Head of caudate nucleus (tissue), 42 donors: ENCODE data around the gene RCAN2.

ENCODE experiments used
- DNase-seq, 42 donors: peaks; one replicate each; pipeline versions ENCODE4 v3.0.0 to v3.0.0-alpha.2; 2020 to 2021; ENCODE audit warnings: mixed read lengths in 7 of 42
- intact Hi-C: fragments of 100-400 bp; cut with DNase I; formaldehyde crosslinking; loops from one replicate; pipeline ENCODE4 v1.15.0; 2022

Gene RCAN2

GRCh38 chr6:46453216-46453615 is 38.0 kb downstream of the RCAN2 start:
- intact Hi-C loops = no loop called here
- DNase-seq = no peak

DNA sequence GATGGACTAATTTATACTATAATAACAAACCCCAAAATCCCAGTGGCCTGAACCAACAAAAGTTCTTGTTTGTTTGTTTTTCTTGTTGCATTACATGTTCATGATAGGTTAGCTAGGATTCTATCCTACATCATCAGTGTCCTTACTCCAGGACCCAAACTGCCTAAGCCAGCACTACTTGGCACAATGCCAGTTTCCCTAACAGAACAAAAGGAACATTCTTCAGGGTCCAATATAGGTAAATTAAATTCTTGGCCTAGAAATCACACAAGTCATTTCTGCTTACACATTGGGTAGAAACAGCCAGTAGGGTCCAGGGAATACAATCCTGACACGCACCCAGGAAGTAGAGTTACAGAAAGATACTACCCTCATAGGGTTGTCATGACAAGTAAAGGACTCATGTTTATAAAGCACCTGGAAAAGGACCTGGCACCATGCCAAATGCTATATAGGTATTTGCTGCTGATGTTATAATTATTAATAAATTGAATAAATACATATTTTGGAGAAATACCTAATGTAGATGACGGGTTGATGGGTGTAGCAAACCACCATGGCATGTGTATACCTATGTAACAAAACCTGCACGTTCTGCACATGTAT is 38.8 kb downstream of the RCAN2 start:
- intact Hi-C loops = no loop called here
- DNase-seq = no peak

DNA sequence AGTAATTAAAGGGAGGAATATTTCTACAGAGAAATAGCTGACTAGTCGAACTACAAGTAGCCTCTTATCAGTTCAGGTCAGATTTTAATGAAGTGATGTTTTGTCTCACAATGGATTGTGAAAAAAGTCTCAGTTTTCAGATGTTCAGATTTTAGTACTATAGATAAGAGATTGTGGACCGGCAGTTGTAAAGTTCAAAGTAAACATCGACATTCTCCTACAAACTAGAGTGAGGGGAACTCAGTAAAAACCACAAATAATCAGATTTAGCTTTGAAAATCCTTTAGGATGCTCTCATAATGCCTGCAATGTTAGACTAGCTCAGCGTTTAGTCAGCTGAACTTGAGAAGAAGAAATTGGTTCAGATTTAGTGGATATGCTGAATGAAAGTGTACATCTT is 39.9 kb downstream of the RCAN2 start:
- intact Hi-C loops = no loop called here
- DNase-seq = no peak

GRCh38 chr6:46444772-46445454 is 46.3 kb downstream of the RCAN2 start:
- intact Hi-C loops = no loop called here
- DNase-seq = no peak

DNA sequence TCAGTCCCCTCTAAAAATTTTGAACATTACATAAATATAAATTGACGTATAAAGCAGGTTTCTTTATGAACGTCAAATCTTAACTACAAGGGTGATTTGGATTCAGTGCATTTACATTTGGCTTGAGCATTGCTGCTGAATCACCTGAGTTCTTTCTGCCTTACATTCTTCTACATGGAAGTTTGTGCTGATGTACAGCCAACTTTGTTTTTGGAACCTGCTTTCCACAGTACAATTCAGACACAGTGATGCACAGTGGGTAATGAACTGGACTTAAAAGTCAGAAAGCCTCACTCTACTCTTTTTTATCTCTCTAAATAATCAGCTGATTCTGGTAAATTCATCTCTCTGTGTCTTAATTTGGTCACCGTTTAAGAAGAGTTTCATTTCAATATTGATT is 47.6 kb downstream of the RCAN2 start:
- no peak for DNase-seq
- intact Hi-C loops = no loop called here

DNA sequence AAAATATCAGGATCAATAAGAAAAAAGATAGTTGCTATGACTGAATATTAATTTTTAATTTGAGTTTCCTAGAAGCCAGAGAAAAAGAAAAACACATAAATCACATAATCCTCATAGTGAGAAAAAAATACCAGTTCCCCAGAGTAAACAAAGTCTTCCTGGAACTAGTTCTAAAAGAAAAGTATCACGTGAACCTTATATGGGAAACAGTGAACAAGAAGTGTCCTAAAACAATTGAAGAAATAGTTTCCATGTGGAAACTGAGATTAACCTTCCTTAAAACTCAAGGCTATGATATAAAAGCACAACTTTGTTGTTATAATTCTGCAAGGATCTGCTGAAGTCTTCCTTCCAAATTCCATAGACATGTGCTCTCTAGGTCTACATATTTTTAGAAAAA is 50.6 kb downstream of the RCAN2 start:
- intact Hi-C loops = no loop called here
- no peak for DNase-seq

GRCh38 chr6:46440141-46440540 is 51.1 kb downstream of the RCAN2 start:
- DNase-seq = no peak
- intact Hi-C loops = no loop called here

DNA sequence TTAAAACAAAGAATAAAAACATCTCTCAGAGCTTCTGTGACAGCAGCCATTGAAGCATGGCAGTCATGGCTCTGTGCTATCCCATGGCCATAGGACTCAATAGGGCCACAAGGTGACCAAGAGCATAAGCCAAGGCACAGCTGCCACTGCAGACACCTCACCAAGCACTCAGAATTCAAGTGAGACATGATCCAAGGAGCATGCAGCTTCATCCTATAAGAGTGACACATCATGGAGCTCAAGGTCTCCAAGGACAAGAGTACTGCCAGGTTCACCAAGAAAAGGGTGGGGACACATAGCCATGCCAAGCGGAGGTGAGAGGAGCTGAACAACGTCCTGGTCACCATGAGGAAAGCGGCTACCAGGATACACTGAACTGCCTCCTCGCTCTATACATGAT is 53.0 kb downstream of the RCAN2 start:
- no peak for DNase-seq
- intact Hi-C loops = no loop called here

GRCh38 chr6:46437671-46438221 is 53.5 kb downstream of the RCAN2 start:
- intact Hi-C loops = no loop called here
- DNase-seq = peak in 1 of 42 donors; percentile 10

- intact Hi-C loops = no loop called here
- no peak for DNase-seq
Observed at GRCh38 chr6:46422619-46423018, 68.6 kb downstream of the RCAN2 start.

DNA sequence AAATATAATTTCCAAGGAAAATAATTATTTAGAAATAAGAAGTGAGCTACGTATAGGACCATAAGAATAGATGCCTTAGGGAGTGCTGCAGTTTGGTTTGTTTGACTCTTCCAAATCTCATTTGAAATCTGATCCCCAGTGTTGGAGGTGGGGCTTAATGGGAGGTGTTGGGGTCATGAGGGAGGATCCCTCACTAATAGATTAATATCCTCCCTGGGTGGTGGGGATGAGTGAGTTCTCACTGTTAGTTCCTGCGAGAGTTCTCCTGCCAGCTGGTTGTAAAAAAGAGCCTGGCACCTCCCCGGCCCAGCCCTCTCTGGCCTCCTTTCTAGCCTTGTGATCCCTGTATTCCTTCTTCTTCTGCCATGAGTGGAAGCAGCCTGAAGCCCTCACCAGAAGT is 69.3 kb downstream of the RCAN2 start:
- intact Hi-C loops = loop anchor here (2.0 kb wide), 1 partner anchor 69 kb away; the partner anchor contains the start of gene RCAN2
- no peak for DNase-seq

DNA sequence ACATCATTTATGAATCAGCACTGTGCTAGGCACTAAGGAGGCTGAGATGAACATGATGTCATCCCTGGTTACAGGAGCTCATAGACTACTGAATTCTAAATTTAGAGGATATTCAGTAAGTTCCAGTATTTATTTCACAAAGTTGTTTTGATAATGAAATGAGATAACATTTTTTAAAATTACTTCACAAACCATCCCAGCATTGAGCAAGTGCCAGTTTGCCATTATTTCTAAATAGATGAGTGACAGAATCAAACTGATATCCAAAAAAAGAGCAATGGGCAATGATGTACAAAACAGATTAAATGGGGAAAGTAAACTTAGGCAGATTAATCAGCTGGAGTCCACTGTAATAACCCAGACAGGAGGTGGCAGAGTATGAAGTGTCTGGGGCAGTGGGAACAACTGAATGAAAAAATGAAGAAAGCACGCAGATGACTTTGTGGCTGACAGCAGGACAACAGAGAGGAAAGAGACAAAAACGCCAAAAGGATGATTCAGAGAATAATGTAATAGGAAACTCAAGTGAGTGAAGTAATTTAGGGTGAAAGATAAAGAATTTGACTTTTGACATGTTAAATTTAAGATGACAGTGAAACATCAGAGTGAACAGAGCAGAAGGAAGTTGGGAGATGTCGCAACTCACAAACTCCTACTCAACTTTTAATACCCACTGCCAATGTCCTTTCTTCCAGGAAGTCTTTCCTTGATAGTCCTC is 70.2 kb downstream of the RCAN2 start:
- intact Hi-C loops = loop anchor here (2.0 kb wide), 1 partner anchor 70 kb away; the partner anchor contains the start of gene RCAN2
- DNase-seq = no peak

DNA sequence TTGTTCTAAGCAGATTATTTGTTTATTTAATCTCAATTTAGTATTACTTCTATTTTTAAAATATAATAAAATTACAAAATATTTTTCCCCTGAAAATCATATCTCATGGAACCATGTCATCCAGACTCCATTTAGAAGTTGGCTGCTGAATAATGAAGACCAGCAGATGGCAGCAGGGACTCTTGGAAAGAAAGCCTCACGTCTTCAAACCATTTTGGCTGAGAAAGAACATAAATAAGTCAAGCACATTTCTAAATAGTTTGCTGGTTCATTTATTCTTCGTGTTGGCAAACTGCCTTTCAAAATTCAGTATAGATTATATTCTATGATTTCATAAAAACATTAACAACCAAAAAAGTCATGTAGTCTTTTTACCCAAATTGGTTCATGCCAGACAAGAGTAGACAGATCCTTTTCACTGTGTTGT is 71.7 kb downstream of the RCAN2 start:
- DNase-seq = peak in 40 of 42 donors; percentile 29 to 91 (median 76)
- intact Hi-C loops = loop anchor here (2.0 to 5.0 kb wide), 2 partner anchors 71 to 208 kb away; partner anchors contain the start of gene RCAN2

DNA sequence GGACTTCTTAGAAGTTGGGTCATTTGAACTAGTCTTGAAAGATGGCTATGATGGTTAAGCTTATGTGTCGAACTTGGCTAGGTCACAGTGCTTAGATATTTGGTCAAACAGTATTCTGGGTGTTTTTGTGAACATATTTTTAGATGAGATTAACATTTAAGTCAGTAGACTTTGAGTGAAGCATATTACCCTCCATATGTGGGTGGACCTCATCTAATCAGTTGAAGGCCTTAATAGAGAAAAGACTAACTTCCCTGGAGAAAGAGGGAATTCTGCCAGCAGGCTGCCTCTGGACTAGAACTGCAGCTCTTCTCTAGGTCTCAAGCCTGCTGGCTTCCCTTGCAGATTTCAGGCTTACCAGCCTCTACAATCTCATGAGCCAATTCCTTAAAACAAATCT is 76.9 kb downstream of the RCAN2 start:
- intact Hi-C loops = loop anchor here (5.0 kb wide), 1 partner anchor 192 kb away; no protein-coding TSS in a partner anchor
- no peak for DNase-seq

DNA sequence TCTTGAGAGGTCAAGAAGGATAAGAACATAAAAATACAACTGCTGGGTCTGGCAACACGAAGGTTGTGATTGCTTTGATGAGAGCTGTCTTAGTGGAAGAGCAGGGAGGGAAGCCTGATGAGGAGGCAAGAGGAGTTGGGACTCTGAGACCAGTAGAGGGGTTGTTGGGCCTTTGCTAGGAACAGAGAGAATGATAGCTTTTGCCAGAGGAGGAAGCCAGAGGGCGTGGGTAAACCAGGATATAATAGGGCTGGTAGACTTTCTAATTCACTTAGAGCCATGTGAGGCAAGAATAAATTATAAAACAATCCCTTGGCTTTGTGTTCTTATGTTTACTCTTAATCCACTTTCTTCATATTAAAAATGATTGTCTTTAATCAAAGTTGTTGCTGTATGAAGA is 78.6 kb downstream of the RCAN2 start:
- peak in 1 of 42 donors; percentile 16 for DNase-seq
- intact Hi-C loops = loop anchor here (5.0 kb wide), 1 partner anchor 190 kb away; no protein-coding TSS in a partner anchor

- intact Hi-C loops = loop anchor here (5.0 kb wide), 1 partner anchor 189 kb away; no protein-coding TSS in a partner anchor
Observed at GRCh38 chr6:46411456-46412197, 79.6 kb downstream of the RCAN2 start.

DNA sequence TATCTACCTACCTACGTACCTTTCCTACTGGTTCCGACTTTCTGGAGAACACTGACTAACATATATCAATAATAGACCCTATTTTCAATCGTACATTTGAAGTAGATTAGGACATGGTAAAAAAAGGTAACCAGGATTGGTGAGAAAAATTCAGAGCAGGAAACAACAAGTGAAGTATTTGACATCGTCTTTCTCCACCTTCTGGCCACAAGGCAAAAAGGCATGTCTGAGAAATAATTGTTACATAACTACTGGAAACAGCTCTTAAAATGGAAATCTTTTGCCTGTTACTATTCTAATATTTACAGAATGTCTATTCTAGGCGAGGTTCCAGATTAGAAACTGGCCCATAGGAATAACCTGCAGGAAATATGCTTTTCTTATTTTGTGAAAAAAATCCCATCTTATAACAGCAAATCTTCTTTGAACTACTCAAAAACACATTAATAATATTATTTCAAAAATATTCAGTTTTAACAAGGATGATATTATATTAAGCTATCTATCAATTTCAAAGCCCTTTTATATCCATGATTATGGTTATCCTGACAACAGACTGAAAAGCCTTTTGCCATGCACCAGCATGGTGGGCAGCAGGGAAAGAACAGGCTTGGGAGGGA is 80.8 kb downstream of the RCAN2 start:
- intact Hi-C loops = loop anchor here (5.0 kb wide), 1 partner anchor 188 kb away; no protein-coding TSS in a partner anchor
- DNase-seq = peak in 20 of 42 donors; percentile 17 to 78 (median 48)

More at GRCh38 chr6:46411456-46412197, 79.6 kb downstream of the RCAN2 start:
- DNase-seq = peak in 1 of 42 donors; percentile 57
